AG09309 (cell line): ENCODE results near the gene ZYG11B.

ENCODE experiments used
- DNase-seq: peaks from one replicate; pipeline ENCODE4 v3.0.0-alpha.2; 2010; ENCODE audit warnings: low read depth
- H3K4me3 ChIP-seq: 2 replicates; pipeline ENCODE4 v1.5.1; 2011; ENCODE audit warnings: mild to moderate bottlenecking, low read depth, low read length, moderate library complexity; ENCODE audit not compliant: control insufficient read depth
- TF ChIP-seq, protein P1 (sequence below): IDR thresholded peaks from 2 replicates; pipeline ENCODE4 v1.5.1; 2011; ENCODE audit warnings: mild to moderate bottlenecking, low read depth, low read length, inconsistent platforms; ENCODE audit not compliant: insufficient read depth, control insufficient read depth; ENCODE audit errors: missing control alignments

ZYG11B gene

DNA sequence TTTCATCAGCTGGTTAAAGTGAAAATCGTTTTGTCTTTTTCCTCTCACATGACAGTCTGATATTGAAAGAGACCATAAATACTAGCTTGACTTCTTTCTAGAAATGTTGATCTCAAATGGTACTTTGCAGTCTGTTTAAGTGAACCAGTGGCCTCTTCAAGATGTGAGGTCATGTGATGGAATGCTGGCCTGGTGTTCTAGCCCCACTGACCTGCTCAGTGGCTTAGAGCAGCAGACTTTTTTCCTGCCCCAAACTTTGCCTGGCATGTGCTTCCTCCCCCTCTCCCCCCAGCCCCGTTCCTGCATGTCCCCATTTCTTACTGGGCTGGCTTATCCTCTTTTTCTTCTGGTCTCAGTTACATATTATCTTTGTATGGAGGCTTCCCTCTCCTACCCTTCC, 150.6 kb downstream of the ZYG11B start:
- TF ChIP-seq, protein P1, sequence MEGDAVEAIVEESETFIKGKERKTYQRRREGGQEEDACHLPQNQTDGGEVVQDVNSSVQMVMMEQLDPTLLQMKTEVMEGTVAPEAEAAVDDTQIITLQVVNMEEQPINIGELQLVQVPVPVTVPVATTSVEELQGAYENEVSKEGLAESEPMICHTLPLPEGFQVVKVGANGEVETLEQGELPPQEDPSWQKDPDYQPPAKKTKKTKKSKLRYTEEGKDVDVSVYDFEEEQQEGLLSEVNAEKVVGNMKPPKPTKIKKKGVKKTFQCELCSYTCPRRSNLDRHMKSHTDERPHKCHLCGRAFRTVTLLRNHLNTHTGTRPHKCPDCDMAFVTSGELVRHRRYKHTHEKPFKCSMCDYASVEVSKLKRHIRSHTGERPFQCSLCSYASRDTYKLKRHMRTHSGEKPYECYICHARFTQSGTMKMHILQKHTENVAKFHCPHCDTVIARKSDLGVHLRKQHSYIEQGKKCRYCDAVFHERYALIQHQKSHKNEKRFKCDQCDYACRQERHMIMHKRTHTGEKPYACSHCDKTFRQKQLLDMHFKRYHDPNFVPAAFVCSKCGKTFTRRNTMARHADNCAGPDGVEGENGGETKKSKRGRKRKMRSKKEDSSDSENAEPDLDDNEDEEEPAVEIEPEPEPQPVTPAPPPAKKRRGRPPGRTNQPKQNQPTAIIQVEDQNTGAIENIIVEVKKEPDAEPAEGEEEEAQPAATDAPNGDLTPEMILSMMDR: no peak

More for the DNA sequence above, 150.6 kb downstream of the ZYG11B start:
- no peak for DNase-seq
- H3K4me3 ChIP-seq: no peak overlapping the region
